Esophagus muscularis mucosa (tissue), 3 donors: Measurements from ENCODE around the gene SRA1.

Source experiments
- CTCF ChIP-seq, 3 experiments: fragments of 200-600 bp in 2 of 3; fragments of 450-650 bp in 1 of 3; sonication (generic) in 2 of 3; IDR thresholded peaks; one replicate each; pipeline ENCODE4 v1.5.1; 2017 to 2019; ENCODE audit warnings: antibody characterized with exemption in 3 of 3, mild to moderate bottlenecking in 2 of 3, moderate library complexity in 1 of 3
- POLR2A ChIP-seq: fragments of 450-650 bp; IDR thresholded peaks from one replicate; pipeline ENCODE4 v1.6.1; 2017; ENCODE audit warnings: antibody characterized with exemption, moderate library complexity, mild to moderate bottlenecking, low read depth
- POLR2AphosphoS5 ChIP-seq, 2 donors: sonication (generic); formaldehyde crosslinking; IDR thresholded peaks; one replicate each; pipeline ENCODE4 v1.6.1; 2017; ENCODE audit warnings: antibody characterized with exemption in 2 of 2

- TF ChIP-seq POLR2A (no peak), POLR2AphosphoS5 (IDR thresholded peaks at IDR 0.05) (no peak), CTCF (IDR thresholded peaks at IDR 0.05) (no peak)
These were observed 12.3 kb downstream of the SRA1 start for GRCh38 chr5:140544986-140545385.
